Parathyroid adenoma (tissue), 2 donors: ENCODE measurements around the gene SPHK1.

Source experiments
- H2AFZ ChIP-seq: fragments of 300-600 bp; sonication (generic); one replicate; pipeline ENCODE4 v1.7.0; 2017; ENCODE audit warnings: antibody characterized with exemption, mild to moderate bottlenecking
- H3K27ac ChIP-seq: fragments of 300-600 bp; sonication (generic); one replicate; pipeline ENCODE4 v1.7.0; 2017
- H3K27me3 ChIP-seq: fragments of 300-600 bp; sonication (generic); one replicate; pipeline ENCODE4 v1.7.0; 2017; ENCODE audit warnings: low read length; ENCODE audit not compliant: control insufficient read depth, insufficient read depth
- H3K36me3 ChIP-seq: fragments of 300-600 bp; sonication (generic); one replicate; pipeline ENCODE4 v1.7.0; 2017; ENCODE audit warnings: low read length; ENCODE audit not compliant: control insufficient read depth, insufficient read depth
- H3K4me1 ChIP-seq: fragments of 300-600 bp; sonication (generic); one replicate; pipeline ENCODE4 v1.7.0; 2017; ENCODE audit warnings: control low read depth
- H3K4me2 ChIP-seq: fragments of 300-600 bp; sonication (generic); one replicate; pipeline ENCODE4 v1.7.0; 2017; ENCODE audit warnings: low read length
- H3K4me3 ChIP-seq: fragments of 300-600 bp; sonication (generic); one replicate; pipeline ENCODE4 v1.7.0; 2017; ENCODE audit warnings: low read depth, low read length
- H3K79me2 ChIP-seq: fragments of 300-600 bp; sonication (generic); one replicate; pipeline ENCODE4 v1.7.0; 2017; ENCODE audit warnings: control low read depth
- H3K9ac ChIP-seq: fragments of 300-600 bp; sonication (generic); one replicate; pipeline ENCODE4 v1.7.0; 2017; ENCODE audit warnings: mild to moderate bottlenecking
- H3K9me3 ChIP-seq: fragments of 300-600 bp; sonication (generic); one replicate; pipeline ENCODE4 v1.7.0; 2017; ENCODE audit warnings: low read length; ENCODE audit not compliant: control insufficient read depth
- TF ChIP-seq, protein P1 (sequence below): fragments of 300-600 bp; sonication (generic); IDR thresholded peaks from one replicate; pipeline ENCODE4 v1.7.0; 2017; ENCODE audit warnings: antibody characterized with exemption, mild to moderate bottlenecking
- donor health status: primary hyperparathyroidism.

SPHK1 gene

GRCh38 chr17:76371656-76372628 lies 12.5 kb upstream of the SPHK1 start:
- Histone ChIP-seq H3K36me3 (no peaks in the 10 kb centered on the region), H3K27ac (no peak overlapping the region), H3K9me3 (no peaks in the 10 kb centered on the region), H3K4me3 (no peak overlapping the region), H3K27me3 (no peaks in the 10 kb centered on the region), H3K4me2 (no peak overlapping the region), H3K9ac (no peak overlapping the region), H3K4me1 (no peaks in the 10 kb centered on the region), H2AFZ (no peak overlapping the region), H3K79me2 (no peaks in the 10 kb centered on the region)
- TF ChIP-seq, protein P1, sequence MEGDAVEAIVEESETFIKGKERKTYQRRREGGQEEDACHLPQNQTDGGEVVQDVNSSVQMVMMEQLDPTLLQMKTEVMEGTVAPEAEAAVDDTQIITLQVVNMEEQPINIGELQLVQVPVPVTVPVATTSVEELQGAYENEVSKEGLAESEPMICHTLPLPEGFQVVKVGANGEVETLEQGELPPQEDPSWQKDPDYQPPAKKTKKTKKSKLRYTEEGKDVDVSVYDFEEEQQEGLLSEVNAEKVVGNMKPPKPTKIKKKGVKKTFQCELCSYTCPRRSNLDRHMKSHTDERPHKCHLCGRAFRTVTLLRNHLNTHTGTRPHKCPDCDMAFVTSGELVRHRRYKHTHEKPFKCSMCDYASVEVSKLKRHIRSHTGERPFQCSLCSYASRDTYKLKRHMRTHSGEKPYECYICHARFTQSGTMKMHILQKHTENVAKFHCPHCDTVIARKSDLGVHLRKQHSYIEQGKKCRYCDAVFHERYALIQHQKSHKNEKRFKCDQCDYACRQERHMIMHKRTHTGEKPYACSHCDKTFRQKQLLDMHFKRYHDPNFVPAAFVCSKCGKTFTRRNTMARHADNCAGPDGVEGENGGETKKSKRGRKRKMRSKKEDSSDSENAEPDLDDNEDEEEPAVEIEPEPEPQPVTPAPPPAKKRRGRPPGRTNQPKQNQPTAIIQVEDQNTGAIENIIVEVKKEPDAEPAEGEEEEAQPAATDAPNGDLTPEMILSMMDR, result no peak

- no peaks in the 10 kb centered on the region for H3K27me3 ChIP-seq
- no peak overlapping the region for H3K4me3 ChIP-seq
- H3K36me3 ChIP-seq, result no peaks in the 10 kb centered on the region
- no peaks in the 10 kb centered on the region for H3K9me3 ChIP-seq
- H3K79me2 ChIP-seq, result no peaks in the 10 kb centered on the region
- H3K27ac ChIP-seq, result no peak overlapping the region
- peaks cover 6% of the 10 kb centered on the region for H3K4me1 ChIP-seq
- H3K9ac ChIP-seq, result no peak overlapping the region
- TF ChIP-seq, protein P1, result no peak
- no peak overlapping the region for H3K4me2 ChIP-seq
- no peak overlapping the region for H2AFZ ChIP-seq
Measured at GRCh38 chr17:76376318-76377133, 7.9 kb upstream of the SPHK1 start.

DNA sequence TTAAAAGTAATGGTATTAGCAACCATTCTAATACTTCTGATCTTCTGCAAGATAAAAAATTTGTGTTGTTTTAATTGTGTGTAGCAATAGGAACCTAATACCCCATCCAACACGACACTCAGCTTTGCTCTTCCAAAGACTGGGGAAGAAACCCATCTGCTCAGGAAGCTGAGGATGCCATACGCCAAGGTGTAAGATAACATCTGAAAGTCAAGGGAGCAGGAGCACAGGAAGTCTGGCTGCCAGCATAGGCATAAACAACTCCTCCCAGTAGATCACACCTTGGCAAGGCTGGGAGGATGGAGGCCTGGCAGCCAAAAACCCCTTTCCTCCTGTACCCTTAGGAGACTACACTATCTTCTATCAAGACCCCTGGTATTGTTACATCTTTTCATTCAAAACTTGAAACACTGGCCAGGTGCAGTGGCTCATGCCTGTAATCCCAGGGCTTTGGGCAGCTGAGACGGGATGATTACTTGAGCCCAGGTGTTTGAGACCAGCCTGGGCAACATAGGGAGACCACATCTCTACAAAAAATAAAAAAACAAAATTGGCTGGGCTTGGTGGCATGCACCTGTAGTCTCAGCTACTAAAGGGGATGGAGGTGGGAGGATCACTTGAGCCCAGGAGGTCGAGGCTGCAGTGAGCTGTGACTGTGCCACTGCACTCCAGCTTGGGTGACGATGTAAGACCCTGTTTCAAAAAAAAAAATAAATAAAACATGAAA lies 5.7 kb upstream of the SPHK1 start:
- peaks cover 6% of the 10 kb centered on the region for H3K4me1 ChIP-seq
- no peak overlapping the region for H3K4me3 ChIP-seq
- H3K9me3 ChIP-seq, result no peaks in the 10 kb centered on the region
- TF ChIP-seq, protein P1, result no peak
- H3K4me2 ChIP-seq, result no peak overlapping the region
- no peaks in the 10 kb centered on the region for H3K79me2 ChIP-seq
- H3K36me3 ChIP-seq, result no peaks in the 10 kb centered on the region
- no peak overlapping the region for H3K27ac ChIP-seq
- H3K9ac ChIP-seq, result no peak overlapping the region
- H3K27me3 ChIP-seq, result no peaks in the 10 kb centered on the region
- peak overlapping the region; percentile 25 for H2AFZ ChIP-seq

GRCh38 chr17:76379275-76379641 lies 5.2 kb upstream of the SPHK1 start:
- Histone ChIP-seq H3K4me3 (no peak overlapping the region), H3K4me1 (peaks cover 6% of the 10 kb centered on the region), H3K4me2 (no peak overlapping the region), H3K27me3 (no peaks in the 10 kb centered on the region), H3K79me2 (no peaks in the 10 kb centered on the region), H3K27ac (no peak overlapping the region), H2AFZ (no peak overlapping the region), H3K9me3 (no peaks in the 10 kb centered on the region), H3K36me3 (no peaks in the 10 kb centered on the region), H3K9ac (no peak overlapping the region)
- TF ChIP-seq, protein P1, result no peak
